Measurements from ENCODE around the gene CWF19L1. TPM values are rescaled to one million over a fixed set of nuclear protein-coding genes. Genes with fewer than 3 reads are reported as not detected.

CWF19L1 gene
- total RNA-seq, 1 experiment from 2014 or later: 47.2 TPM

DNA sequence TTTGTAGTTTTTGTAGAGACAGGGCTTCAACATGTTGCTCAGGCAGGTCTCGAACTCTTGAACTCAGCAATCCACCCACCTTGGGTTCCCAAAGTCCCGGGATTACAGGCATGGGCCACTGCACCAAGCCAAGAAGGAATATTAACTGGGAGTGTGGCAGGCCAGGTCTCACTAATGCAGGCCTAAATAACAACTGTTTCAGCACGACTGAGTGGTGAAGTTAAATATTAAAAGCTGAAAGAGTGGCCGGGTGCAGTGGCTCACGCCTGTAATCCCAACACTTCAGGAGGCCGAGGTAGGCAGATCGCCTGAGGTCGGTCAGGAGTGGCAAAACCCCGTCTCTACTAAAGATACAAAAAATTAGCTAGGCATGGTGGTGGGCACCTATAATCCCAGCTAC lies 59.2 kb downstream of the CWF19L1 start:
- DNase-seq: no peak
- no peaks in the 10 kb centered on the region for H3K27me3 ChIP-seq (ENCODE audit: low read length)
- H4K20me1 ChIP-seq (ENCODE audit: insufficient read depth, low read depth, low read length): no peaks in the 10 kb centered on the region
- H3K9ac ChIP-seq (ENCODE audit: low read length): no peak overlapping the region
- H3K4me1 ChIP-seq (ENCODE audit: low read length): peaks cover 4% of the 10 kb centered on the region; the same call in 1 of the 2 replicates
- no peaks in the 10 kb centered on the region for H3K9me2 ChIP-seq (replicated peaks; ENCODE audit: insufficient read depth, low read length)
- no peak overlapping the region for H3K4me2 ChIP-seq (ENCODE audit: low read depth, low read length, poor library complexity, severe bottlenecking)
- no peak overlapping the region for H3K4me3 ChIP-seq (ENCODE audit: low read length)
- no peak overlapping the region for H3K27ac ChIP-seq (ENCODE audit: low read length)
- H3K79me2 ChIP-seq (ENCODE audit: low read length): peaks cover 10% of the 10 kb centered on the region; the same call in 1 of the 2 replicates
- no peak overlapping the region for H2AFZ ChIP-seq (ENCODE audit: low read length)
- H3K9me3 ChIP-seq (ENCODE audit: low read length): no peaks in the 10 kb centered on the region
- H3K36me3 ChIP-seq (ENCODE audit: insufficient read depth, low read length): peaks cover 47% of the 10 kb centered on the region; the same call in 1 of the 2 replicates

DNA sequence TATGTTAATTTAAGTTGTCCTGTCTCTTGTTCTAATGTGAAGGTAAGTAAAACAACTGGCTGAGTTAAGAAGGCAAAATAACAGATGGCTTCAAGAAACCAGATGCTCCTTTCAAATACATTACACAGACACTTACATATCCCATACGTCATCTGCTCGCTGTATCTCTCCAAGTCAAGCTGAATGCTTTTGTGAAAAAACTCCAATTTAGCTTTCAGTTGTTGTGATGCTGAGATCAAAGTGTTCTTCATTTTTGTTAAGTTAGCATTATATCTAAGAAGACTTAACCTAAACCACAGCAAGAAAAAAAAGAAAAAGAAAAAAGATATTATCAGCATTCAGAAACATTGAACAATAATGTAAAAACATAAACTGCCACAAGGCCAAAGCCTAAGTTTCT lies 63.1 kb downstream of the CWF19L1 start:
- no peaks in the 10 kb centered on the region for H4K20me1 ChIP-seq (ENCODE audit: insufficient read depth, low read depth, low read length)
- no peaks in the 10 kb centered on the region for H3K27me3 ChIP-seq (ENCODE audit: low read length)
- peaks cover 60% of the 10 kb centered on the region for H3K36me3 ChIP-seq (ENCODE audit: insufficient read depth, low read length)
- no peak overlapping the region for H3K9ac ChIP-seq (ENCODE audit: low read length)
- H3K4me1 ChIP-seq (ENCODE audit: low read length): no peaks in the 10 kb centered on the region
- H2AFZ ChIP-seq (ENCODE audit: low read length): no peak overlapping the region
- H3K4me3 ChIP-seq (ENCODE audit: low read length): no peak overlapping the region
- H3K27ac ChIP-seq (ENCODE audit: low read length): no peak overlapping the region
- no peak for DNase-seq
- H3K9me3 ChIP-seq (ENCODE audit: low read length): no peaks in the 10 kb centered on the region
- H3K9me2 ChIP-seq (replicated peaks; ENCODE audit: insufficient read depth, low read length): no peaks in the 10 kb centered on the region
- H3K79me2 ChIP-seq (ENCODE audit: low read length): no peaks in the 10 kb centered on the region
- no peak overlapping the region for H3K4me2 ChIP-seq (ENCODE audit: low read depth, low read length, poor library complexity, severe bottlenecking)

DNA sequence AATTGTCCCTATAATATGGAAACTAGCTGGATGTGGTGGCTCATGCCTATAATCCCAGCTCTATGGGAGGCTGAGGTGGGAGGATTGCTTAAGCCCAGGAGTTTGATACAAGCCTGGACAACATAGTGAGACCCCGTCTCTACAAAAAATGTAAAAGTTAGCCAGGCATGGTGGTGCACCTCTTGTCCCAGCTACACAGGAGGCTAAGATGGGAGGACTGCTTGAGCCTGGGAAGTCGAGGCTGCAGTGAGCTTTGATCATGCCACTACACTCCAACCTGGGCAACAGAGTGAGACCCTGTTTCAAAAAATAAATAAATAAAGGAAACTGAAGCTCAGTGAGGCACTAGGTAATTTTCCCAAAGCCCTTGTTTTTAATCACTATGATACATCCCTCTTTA lies 65.9 kb downstream of the CWF19L1 start:
- H2AFZ ChIP-seq (ENCODE audit: low read length): no peak overlapping the region
- H3K9ac ChIP-seq (ENCODE audit: low read length): no peak overlapping the region

DNA sequence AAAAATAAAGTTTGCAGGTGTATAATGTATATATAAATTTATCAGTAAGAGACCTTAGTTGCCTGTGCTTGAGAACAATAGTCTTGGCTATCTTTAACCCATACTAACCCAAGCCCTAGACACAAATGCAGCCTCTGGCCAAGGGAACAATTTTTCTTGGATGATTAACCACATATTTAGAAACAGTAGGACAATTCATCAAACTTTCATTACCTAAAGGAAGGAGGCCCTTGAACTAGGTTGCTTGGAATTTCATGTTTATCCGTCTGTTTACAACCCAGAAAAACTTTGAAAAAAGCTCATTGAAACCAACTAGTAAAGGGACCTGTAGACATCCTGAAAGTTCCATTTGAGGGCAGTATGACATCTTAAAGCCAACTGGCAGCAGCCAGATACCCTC lies 72.7 kb downstream of the CWF19L1 start:
- peaks cover 24% of the 10 kb centered on the region for H3K79me2 ChIP-seq (ENCODE audit: low read length)
- no peaks in the 10 kb centered on the region for H3K9me3 ChIP-seq (ENCODE audit: low read length)
- H3K27me3 ChIP-seq (ENCODE audit: low read length): no peaks in the 10 kb centered on the region
- no peaks in the 10 kb centered on the region for H3K9me2 ChIP-seq (replicated peaks; ENCODE audit: insufficient read depth, low read length)
- DNase-seq: no peak
- no peak overlapping the region for H3K27ac ChIP-seq (ENCODE audit: low read length)
- no peaks in the 10 kb centered on the region for H4K20me1 ChIP-seq (ENCODE audit: insufficient read depth, low read depth, low read length)
- H3K4me1 ChIP-seq (ENCODE audit: low read length): no peaks in the 10 kb centered on the region
- no peak overlapping the region for H2AFZ ChIP-seq (ENCODE audit: low read length)
- no peak overlapping the region for H3K4me2 ChIP-seq (ENCODE audit: low read depth, low read length, poor library complexity, severe bottlenecking)
- no peak overlapping the region for H3K4me3 ChIP-seq (ENCODE audit: low read length)
- peaks cover 66% of the 10 kb centered on the region for H3K36me3 ChIP-seq (ENCODE audit: insufficient read depth, low read length)
- no peak overlapping the region for H3K9ac ChIP-seq (ENCODE audit: low read length)

More for the DNA sequence above, 65.9 kb downstream of the CWF19L1 start:
- H3K36me3 ChIP-seq (ENCODE audit: insufficient read depth, low read length): peaks cover 69% of the 10 kb centered on the region
- H3K27ac ChIP-seq (ENCODE audit: low read length): no peak overlapping the region
- no peaks in the 10 kb centered on the region for H4K20me1 ChIP-seq (ENCODE audit: insufficient read depth, low read depth, low read length)
- H3K27me3 ChIP-seq (ENCODE audit: low read length): no peaks in the 10 kb centered on the region
- no peaks in the 10 kb centered on the region; the same call in 1 of the 2 replicates for H3K79me2 ChIP-seq (ENCODE audit: low read length)
- H3K4me2 ChIP-seq (ENCODE audit: low read depth, low read length, poor library complexity, severe bottlenecking): no peak overlapping the region
- H3K9me3 ChIP-seq (ENCODE audit: low read length): no peaks in the 10 kb centered on the region
- H3K9me2 ChIP-seq (replicated peaks; ENCODE audit: insufficient read depth, low read length): no peaks in the 10 kb centered on the region
- H3K4me1 ChIP-seq (ENCODE audit: low read length): no peaks in the 10 kb centered on the region
- DNase-seq: no peak
- H3K4me3 ChIP-seq (ENCODE audit: low read length): no peak overlapping the region

DNA sequence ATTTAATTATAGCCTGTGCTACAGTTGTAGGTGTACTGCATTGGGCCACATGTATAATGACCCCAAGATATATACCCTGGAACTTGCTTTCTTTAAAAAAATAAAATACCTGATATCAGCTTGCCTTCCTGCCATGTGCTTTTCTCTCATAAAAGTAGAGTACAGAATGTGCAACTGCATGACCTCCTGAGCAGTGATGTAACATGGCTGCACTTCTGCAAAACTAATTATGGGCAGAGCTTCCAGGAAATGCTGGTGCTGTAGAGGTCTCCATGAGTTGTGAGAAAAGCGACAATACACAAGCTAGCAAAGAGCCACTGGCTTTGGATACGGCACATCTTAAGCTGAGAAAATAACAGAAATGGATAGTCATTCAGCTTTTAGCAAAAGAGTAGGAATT lies 75.1 kb downstream of the CWF19L1 start:
- H3K27ac ChIP-seq (ENCODE audit: low read length): no peak overlapping the region
- H3K4me1 ChIP-seq (ENCODE audit: low read length): peaks cover 15% of the 10 kb centered on the region
- H4K20me1 ChIP-seq (ENCODE audit: insufficient read depth, low read depth, low read length): no peaks in the 10 kb centered on the region
- H3K36me3 ChIP-seq (ENCODE audit: insufficient read depth, low read length): peaks cover 64% of the 10 kb centered on the region
- no peaks in the 10 kb centered on the region for H3K27me3 ChIP-seq (ENCODE audit: low read length)
- no peak for DNase-seq
- no peak overlapping the region for H3K9ac ChIP-seq (ENCODE audit: low read length)
- H3K9me2 ChIP-seq (replicated peaks; ENCODE audit: insufficient read depth, low read length): no peaks in the 10 kb centered on the region
- H3K4me3 ChIP-seq (ENCODE audit: low read length): no peak overlapping the region
- H3K4me2 ChIP-seq (ENCODE audit: low read depth, low read length, poor library complexity, severe bottlenecking): no peak overlapping the region
- peaks cover 47% of the 10 kb centered on the region for H3K79me2 ChIP-seq (ENCODE audit: low read length)
- no peaks in the 10 kb centered on the region for H3K9me3 ChIP-seq (ENCODE audit: low read length)
- no peak overlapping the region for H2AFZ ChIP-seq (ENCODE audit: low read length)

DNA sequence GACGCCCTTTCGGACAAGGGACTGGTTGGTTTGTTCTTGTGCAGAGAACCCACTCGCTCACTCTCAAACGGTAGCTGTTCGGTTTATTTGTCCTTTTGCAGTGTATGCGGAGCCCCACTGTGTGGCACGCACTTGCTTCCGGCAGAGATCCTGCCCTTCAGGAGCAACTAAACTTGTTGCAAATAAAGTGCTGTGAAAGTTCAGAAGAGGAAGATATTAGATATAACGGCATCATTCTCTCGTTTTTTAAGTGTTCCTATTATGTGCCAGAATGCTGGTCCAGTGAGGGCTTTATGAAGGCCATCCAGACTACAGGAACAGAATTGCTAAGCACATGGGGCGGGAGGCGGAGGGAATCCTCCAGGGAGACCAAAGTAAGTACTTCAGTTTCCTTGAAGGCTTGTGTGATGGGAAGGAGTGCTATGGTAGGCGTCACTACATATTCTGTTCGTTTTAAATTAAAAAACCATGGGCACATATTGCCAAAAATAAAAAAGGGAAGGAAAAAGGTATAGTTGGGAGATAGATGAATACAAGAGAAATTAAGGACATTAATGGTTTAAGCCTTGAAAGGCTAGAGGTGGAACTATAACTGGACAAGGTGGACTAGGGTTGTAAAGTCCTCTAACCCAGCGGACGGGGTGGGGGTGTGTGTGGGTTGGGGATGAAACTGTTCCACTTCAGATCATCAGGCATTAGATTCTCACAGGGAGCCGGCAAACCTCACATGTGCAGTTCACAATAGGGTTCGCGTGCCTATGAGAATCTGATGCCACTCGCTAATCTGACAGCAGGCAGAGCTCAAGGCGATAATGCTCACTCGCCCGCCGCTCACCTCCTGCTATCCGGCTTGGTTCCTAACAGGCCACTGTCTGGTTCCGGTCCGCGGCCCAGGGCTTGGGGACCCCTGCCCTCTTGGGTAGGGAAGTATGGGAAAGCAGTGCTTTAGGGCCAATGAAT lies 80.9 kb downstream of the CWF19L1 start:
- H3K79me2 ChIP-seq (ENCODE audit: low read length): peaks cover 89% of the 10 kb centered on the region

DNA sequence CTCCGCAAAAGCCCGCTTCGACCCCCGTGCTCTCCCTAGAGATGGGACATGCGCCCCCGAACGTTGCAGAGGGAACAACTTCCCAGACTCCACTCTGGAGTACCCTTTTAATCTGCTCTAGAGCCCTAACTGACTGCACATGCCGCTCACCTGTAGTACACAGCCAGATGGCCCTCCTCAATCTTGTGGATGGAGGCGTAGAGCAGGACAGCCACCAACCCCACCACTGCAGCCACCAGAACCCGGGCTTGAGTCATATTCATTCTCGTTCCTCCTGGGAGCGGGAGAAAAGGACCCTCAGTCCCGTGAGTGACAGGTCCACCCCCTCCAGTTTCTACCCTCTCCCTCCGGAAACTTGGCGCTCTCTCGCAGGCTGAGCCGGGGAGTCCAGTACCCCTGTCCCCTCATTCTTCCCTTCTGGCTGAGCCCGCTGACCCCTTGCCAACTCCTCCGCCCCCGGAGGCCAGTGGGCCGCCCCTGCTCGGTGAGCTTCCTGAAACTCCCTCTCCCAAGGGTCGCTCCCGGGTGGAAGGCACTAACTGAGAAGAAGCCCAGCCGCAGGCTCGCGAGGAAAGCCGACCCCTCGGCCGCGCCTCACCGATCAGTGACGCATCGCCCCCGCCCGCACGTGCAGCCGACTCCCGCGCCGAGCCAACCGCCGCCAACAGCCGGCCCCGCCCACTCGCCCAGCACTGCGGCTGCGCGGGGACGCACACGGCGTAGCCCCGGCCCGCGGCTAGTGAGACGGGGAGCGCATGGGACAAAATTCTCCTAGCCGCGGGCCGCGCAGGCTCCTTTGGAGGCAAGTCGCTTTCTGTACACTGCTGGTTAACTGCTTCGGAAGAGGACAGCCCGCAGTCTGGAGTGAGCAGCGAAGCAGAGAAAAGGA lies 81.8 kb downstream of the CWF19L1 start, which contains the start of gene ERLIN1:
ERLIN1 (minus strand) TSS at position 666 of the 889 bp plus-strand sequence; CDS start at position 263, 403 bp downstream.
- peak; percentile 98 for DNase-seq
- H3K4me3 ChIP-seq (ENCODE audit: low read length): peak within 1 kb of the TSS; percentile 81
- peak within 1 kb of the TSS; percentile 89 for H3K27ac ChIP-seq (ENCODE audit: low read length)
- H3K4me1 ChIP-seq (ENCODE audit: low read length): peaks cover 38% of the 10 kb centered on the region
- H4K20me1 ChIP-seq (ENCODE audit: insufficient read depth, low read depth, low read length): no peaks in the 10 kb centered on the region
- H3K9me3 ChIP-seq (ENCODE audit: low read length): no peaks in the 10 kb centered on the region
- H3K27me3 ChIP-seq (ENCODE audit: low read length): no peaks in the 10 kb centered on the region
- peak within 1 kb of the TSS; percentile 64; the same call in 1 of the 2 replicates for H2AFZ ChIP-seq (ENCODE audit: low read length)
- peak within 1 kb of the TSS; percentile 93 for H3K9ac ChIP-seq (ENCODE audit: low read length)
- peaks cover 91% of the 10 kb centered on the region for H3K79me2 ChIP-seq (ENCODE audit: low read length)
- no peaks in the 10 kb centered on the region for H3K9me2 ChIP-seq (replicated peaks; ENCODE audit: insufficient read depth, low read length)
- H3K4me2 ChIP-seq (ENCODE audit: low read depth, low read length, poor library complexity, severe bottlenecking): peak within 1 kb of the TSS; percentile 85
- peaks cover 49% of the 10 kb centered on the region for H3K36me3 ChIP-seq (ENCODE audit: insufficient read depth, low read length)

More for the DNA sequence above, 80.9 kb downstream of the CWF19L1 start:
- Histone ChIP-seq H3K36me3 (ENCODE audit: insufficient read depth, low read length) (peaks cover 52% of the 10 kb centered on the region), H3K4me3 (ENCODE audit: low read length) (peak overlapping the region; percentile 81), H3K27me3 (ENCODE audit: low read length) (no peaks in the 10 kb centered on the region), H3K27ac (ENCODE audit: low read length) (peak overlapping the region; percentile 89), H4K20me1 (ENCODE audit: insufficient read depth, low read depth, low read length) (no peaks in the 10 kb centered on the region), H3K9me2 (replicated peaks; ENCODE audit: insufficient read depth, low read length) (no peaks in the 10 kb centered on the region), H3K9ac (ENCODE audit: low read length) (peak overlapping the region; percentile 93), H3K4me2 (ENCODE audit: low read depth, low read length, poor library complexity, severe bottlenecking) (peak overlapping the region; percentile 85), H3K9me3 (ENCODE audit: low read length) (no peaks in the 10 kb centered on the region), H3K4me1 (ENCODE audit: low read length) (peaks cover 38% of the 10 kb centered on the region), H2AFZ (ENCODE audit: low read length) (peak overlapping the region; percentile 64; the same call in 1 of the 2 replicates)
- peak; percentile 67 for DNase-seq

Data from Karpas-422 (cell line).